Mucosa of stomach (tissue), 1 donor: ENCODE data around the gene CD164.
"Not testable (repeated sequence)": the region's sequence is repeated elsewhere in the genome, so short reads cannot be mapped to it uniquely, and the experiment has no call there.

Experiments used
- H3K27me3 ChIP-seq: one replicate; pipeline ENCODE4 v1.7.0; 2013; ENCODE audit warnings: mild to moderate bottlenecking, low read length; ENCODE audit not compliant: control insufficient read depth, insufficient read depth
- H3K36me3 ChIP-seq: one replicate; pipeline ENCODE4 v1.7.0; 2013; ENCODE audit warnings: low read length; ENCODE audit not compliant: control insufficient read depth, insufficient read depth
- H3K4me1 ChIP-seq: one replicate; pipeline ENCODE4 v1.7.0; 2013; ENCODE audit warnings: mild to moderate bottlenecking, low read length; ENCODE audit not compliant: control insufficient read depth, insufficient read depth
- H3K4me3 ChIP-seq: one replicate; pipeline ENCODE4 v1.7.0; 2013; ENCODE audit warnings: low read length
- H3K9ac ChIP-seq: one replicate; pipeline ENCODE4 v1.7.0; 2013; ENCODE audit warnings: mild to moderate bottlenecking, low read length, moderate library complexity
- H3K9me3 ChIP-seq: one replicate; pipeline ENCODE4 v1.7.0; 2013; ENCODE audit warnings: mild to moderate bottlenecking, low read length, moderate library complexity; ENCODE audit not compliant: control insufficient read depth
- donor health status: Pancreatic carcinoma.

Gene CD164

DNA sequence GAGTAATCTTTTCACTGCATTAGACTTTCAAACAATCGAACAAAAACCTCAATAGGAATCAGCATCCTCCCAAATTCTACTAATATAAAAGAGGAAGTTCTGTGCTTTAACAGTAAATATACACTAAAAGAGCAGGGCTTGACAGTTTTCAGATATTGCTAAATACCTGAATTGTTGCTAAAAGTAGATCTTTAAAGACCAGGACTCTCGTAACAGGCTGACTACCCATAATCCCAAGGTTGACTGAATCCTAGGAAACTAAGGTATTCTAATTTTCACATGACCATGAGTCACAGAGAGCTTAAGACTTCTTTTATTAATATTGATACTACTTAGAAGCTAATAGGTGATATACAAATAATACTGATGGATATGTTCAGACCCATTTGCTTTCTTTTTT is 10.1 kb downstream of the CD164 start:
- Histone ChIP-seq H3K4me3 (no peak overlapping the region), H3K36me3 (peaks cover 25% of the 10 kb centered on the region), H3K9me3 (no peaks in the 10 kb centered on the region), H3K27me3 (no peaks in the 10 kb centered on the region), H3K4me1 (peaks cover 32% of the 10 kb centered on the region), H3K9ac (no peak overlapping the region)

DNA sequence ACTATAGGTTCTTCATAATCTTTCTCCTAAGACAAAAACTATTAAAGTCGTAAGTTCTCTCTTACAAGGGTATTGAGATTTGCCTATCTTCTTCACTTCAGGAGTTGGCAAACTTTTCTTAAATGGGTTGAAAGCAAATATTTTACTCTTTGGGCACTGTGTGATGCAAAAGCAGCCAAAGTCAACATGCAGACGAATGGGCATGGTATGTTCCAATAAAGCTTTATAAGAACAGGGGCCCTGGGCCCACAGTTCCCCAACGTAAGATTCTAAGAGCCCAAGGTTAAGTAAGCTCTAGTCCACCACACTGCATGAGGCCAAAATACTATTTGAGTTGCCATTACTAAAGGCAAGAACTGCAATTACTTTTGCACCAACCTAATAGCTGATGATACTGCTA is 11.5 kb downstream of the CD164 start:
- H3K36me3 ChIP-seq, result peaks cover 25% of the 10 kb centered on the region
- peaks cover 24% of the 10 kb centered on the region for H3K4me1 ChIP-seq
- no peaks in the 10 kb centered on the region for H3K9me3 ChIP-seq
- H3K27me3 ChIP-seq, result no peaks in the 10 kb centered on the region
- no peak overlapping the region for H3K4me3 ChIP-seq
- no peak overlapping the region for H3K9ac ChIP-seq

DNA sequence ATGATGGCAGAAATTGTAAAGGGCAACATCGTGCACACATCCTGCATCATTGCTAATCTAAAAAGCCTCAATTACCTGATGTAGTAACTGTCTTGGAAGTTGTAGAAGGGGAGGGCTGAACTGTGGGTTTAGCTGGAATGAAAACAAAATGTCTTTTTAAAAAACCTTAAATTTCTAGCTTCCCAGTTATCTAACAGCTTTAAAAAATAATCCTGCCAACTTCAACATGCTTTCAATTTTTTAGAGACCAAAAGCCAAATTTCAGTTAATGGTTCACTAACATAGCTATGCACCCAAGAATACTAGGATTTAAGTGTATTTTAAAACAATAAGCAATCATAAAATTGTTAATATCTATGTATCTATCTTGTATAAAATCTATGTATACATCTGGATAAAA is 11.9 kb downstream of the CD164 start:
- Histone ChIP-seq H3K9ac (no peak overlapping the region), H3K36me3 (peaks cover 25% of the 10 kb centered on the region), H3K4me3 (no peak overlapping the region), H3K9me3 (no peaks in the 10 kb centered on the region), H3K4me1 (peaks cover 24% of the 10 kb centered on the region), H3K27me3 (no peaks in the 10 kb centered on the region)

DNA sequence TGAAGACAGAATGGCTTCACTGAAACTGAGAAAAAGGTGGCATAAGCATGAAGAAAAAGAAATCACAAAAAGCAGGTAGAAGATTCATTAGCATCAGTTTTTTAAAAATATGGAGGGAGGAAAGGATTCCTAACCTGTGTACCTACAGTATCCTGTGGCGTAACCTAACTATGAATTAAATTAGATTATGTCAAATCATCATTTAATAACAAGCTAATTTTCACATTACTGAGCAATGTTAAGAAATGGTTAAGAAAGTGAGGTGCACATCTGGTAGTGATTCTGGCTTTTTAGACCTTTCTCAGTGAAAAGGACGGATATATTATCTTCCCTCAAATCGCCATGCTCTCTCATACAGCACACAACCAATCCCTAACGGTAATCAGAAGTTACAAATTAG is 12.5 kb downstream of the CD164 start:
- Histone ChIP-seq H3K36me3 (peaks cover 19% of the 10 kb centered on the region), H3K9ac (no peak overlapping the region), H3K4me3 (no peak overlapping the region), H3K4me1 (peaks cover 18% of the 10 kb centered on the region), H3K9me3 (no peaks in the 10 kb centered on the region), H3K27me3 (no peaks in the 10 kb centered on the region)

DNA sequence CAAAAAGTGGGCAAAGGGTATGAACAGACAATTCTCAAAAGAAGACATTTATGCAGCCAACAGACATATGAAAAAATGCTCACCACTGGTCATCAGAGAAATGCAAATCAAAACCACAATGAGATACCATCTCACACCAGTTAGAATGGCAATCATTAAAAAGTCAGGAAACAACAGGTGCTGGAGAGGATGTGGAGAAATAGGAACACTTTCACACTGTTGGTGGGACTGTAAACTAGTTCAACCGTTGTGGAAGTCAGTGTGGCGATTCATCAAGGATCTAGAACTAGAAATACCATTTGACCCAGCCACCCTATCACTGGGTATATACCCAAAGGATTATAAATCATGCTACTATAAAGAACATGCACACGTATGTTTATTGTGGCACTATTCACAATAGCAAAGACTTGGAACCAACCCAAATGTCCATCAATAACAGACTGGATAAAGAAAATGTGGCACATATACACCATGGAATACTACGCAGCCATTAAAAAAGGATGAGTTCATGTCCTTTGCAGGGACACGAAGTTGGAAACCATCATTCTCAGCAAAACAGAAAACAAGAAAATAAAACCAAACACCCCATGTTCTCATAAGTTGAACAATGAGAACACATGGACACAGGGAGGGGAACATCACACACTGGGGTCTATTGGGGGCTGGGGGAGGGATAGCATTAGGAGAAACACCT is 17.7 kb downstream of the CD164 start:
- not testable (repeated sequence) for H3K4me1 ChIP-seq, H3K9ac ChIP-seq, H3K4me3 ChIP-seq, H3K27me3 ChIP-seq, H3K9me3 ChIP-seq
- peaks cover 14% of the 10 kb centered on the region for H3K36me3 ChIP-seq

DNA sequence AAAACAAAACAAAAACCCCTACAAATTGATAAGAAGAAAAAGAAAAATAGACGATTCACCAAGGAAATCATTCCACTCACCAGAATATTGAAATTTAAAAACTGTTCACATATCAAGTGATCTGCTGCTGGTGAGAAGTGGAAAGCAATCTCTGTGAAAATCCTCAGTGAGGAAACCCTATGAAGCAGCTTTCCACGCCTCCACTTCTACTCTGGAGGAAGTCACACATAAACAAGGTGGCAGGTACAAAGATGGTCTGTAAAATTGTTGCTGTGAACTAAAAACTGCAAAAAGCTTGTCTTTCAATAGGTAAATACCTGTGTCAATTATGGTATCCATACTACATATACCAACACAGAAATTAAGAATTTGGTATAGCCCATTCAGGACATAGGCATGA is 18.5 kb downstream of the CD164 start:
- no peaks in the 10 kb centered on the region for H3K4me1 ChIP-seq
- peaks cover 14% of the 10 kb centered on the region for H3K36me3 ChIP-seq
- no peak overlapping the region for H3K9ac ChIP-seq
- no peak overlapping the region for H3K4me3 ChIP-seq
- no peaks in the 10 kb centered on the region for H3K9me3 ChIP-seq
- H3K27me3 ChIP-seq, result no peaks in the 10 kb centered on the region

DNA sequence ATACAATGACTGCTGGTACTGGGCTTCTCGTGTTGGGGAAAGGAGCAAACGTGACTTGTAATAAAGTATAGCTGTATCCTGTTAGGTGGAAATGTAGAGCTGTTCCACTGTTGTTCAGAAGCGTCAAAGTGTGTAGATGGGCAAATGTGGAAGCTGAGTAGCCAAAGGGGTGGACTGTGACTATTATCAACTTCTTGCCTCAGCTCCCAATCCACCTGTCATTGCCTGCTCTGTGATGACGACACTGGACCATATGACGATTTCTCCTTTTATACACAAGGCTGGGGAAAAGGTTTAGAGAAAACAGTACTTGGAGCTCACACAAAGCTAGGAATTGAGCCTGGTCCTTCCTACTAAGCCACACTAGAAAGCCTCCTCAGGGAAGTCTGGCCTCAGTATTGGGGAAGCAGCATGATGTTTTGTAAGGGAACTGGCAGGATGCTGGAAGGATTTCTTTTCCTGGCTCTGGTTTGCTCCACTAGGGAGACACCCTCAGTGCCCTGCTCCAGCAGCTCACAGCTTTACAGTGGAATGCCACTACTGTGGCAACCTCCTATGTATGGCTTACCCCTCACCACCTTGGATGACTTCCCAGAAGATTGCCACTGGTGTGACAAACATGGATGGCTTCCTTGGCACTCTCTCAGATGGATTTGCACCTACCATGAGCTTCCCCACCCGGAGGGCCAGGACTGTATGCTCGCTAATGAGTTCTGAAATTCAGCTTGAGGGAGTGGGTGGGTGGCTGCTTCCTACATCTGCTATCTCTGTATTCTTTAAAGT is 20.0 kb downstream of the CD164 start:
- Histone ChIP-seq H3K9me3 (no peaks in the 10 kb centered on the region), H3K4me1 (no peaks in the 10 kb centered on the region), H3K27me3 (no peaks in the 10 kb centered on the region), H3K36me3 (peaks cover 14% of the 10 kb centered on the region), H3K4me3 (no peak overlapping the region), H3K9ac (no peak overlapping the region)

DNA sequence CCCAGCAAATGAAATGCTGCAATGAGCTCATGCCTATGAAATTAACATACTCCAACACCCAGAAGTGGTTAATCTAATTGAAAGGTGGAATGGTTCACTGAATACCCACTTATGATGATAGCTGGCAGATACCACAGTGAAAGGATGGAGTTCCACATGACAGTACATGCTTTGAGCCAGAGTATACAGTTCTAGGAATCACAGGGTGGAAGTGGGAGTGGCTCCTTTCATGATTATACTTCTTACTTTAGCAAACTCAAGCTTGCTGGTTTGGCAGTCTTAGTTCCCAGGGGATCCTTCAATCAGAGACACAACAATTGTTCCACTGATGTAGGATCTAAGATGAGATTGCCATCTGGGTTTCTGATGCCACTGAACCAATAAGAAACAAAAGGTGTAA is 21.5 kb downstream of the CD164 start:
- Histone ChIP-seq H3K27me3 (no peaks in the 10 kb centered on the region), H3K9ac (no peak overlapping the region), H3K36me3 (peaks cover 11% of the 10 kb centered on the region), H3K4me3 (no peak overlapping the region), H3K4me1 (no peaks in the 10 kb centered on the region), H3K9me3 (no peaks in the 10 kb centered on the region)

DNA sequence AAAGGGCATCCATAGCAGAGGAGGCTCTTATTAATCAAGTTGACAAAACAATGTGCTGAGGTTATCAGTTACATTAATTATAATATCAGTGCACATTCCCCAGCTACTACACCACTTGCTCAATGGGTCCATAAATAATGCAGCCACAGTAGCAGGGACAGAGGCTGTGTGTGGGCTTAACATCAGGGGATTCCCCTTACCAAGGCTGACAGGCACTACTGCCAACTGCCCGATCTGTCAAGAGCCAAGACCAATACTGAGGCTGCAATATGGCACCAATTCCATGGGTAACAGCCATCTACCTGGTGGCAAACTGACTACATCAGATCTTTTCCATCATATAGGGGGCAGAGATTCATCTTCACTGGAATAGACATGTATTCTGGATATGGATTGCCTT is 22.0 kb downstream of the CD164 start:
- H3K27me3 ChIP-seq, result no peaks in the 10 kb centered on the region
- no peak overlapping the region for H3K4me3 ChIP-seq
- H3K36me3 ChIP-seq, result peaks cover 11% of the 10 kb centered on the region
- no peaks in the 10 kb centered on the region for H3K9me3 ChIP-seq
- no peak overlapping the region for H3K9ac ChIP-seq
- H3K4me1 ChIP-seq, result no peaks in the 10 kb centered on the region

DNA sequence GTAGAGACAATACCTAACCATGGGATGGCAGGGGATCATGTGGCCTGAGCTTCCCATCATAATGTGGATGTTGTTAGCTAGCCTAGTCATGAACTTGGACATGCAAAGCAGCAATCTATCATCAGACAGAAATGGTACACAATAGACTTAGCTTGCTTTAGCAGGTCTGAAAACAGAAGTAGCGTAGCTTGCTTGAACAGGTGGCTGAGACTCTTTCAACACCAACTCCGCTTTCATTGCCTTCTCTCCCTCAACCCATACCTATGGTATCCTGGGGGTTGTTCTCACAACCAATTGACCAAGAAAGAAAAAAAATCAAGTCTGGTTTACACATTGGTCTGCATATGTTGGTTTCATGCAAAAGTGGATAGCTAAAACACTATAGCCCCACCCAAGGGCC is 23.0 kb downstream of the CD164 start:
- Histone ChIP-seq H3K9ac (no peak overlapping the region), H3K36me3 (peaks cover 11% of the 10 kb centered on the region), H3K27me3 (no peaks in the 10 kb centered on the region), H3K9me3 (no peaks in the 10 kb centered on the region), H3K4me1 (no peaks in the 10 kb centered on the region), H3K4me3 (no peak overlapping the region)

DNA sequence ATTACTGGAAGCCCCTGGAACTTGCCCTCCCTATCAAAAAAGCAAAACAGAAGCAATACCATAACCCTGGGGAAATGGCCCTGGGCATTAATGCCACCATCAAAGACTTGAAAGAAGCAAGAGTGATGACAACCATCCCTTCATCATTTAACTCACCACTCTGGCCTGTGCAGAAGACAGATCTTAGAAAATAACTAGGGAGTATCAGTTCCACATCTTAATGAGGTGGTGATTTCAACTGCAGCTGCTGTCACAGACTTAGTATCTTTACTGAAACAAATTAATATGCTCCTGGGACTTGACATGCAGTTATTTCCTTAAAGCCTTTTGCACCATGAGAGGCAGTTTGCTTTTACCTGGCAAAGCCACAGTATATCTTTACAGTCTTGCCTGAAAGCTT is 24.1 kb downstream of the CD164 start:
- H3K27me3 ChIP-seq, result no peaks in the 10 kb centered on the region
- H3K9ac ChIP-seq, result no peak overlapping the region
- H3K4me3 ChIP-seq, result no peak overlapping the region
- peaks cover 11% of the 10 kb centered on the region for H3K36me3 ChIP-seq
- no peaks in the 10 kb centered on the region for H3K4me1 ChIP-seq
- H3K9me3 ChIP-seq, result no peaks in the 10 kb centered on the region

DNA sequence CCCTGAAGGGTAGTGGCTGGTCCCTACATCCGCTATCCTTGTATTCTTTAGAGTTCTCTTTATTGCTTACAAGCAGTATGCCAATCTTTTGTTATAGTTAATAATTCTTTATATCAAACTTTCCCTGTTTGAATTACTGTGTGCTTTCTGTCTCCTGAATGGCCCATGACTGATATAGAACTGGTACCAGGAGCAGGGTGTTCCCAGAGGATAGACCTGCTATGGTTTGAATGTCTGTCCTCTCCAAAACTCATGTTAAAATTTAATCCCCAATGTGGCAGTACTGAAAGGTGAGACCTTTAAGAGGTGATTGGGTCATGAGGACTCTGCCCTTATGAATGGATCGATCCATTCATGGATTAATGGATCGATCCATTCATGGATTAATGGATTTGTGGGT is 26.0 kb downstream of the CD164 start:
- no peaks in the 10 kb centered on the region for H3K36me3 ChIP-seq

More for the DNA sequence above, 26.0 kb downstream of the CD164 start:
- no peaks in the 10 kb centered on the region for H3K27me3 ChIP-seq
- H3K9me3 ChIP-seq, result no peaks in the 10 kb centered on the region
- H3K4me3 ChIP-seq, result no peak overlapping the region
- H3K9ac ChIP-seq, result no peak overlapping the region
- H3K4me1 ChIP-seq, result peaks cover 12% of the 10 kb centered on the region
